ENCODE results near the gene TSPAN31. TPM values are rescaled to one million over a fixed set of nuclear protein-coding genes. Genes with fewer than 3 reads are reported as not detected.
A peak's percentile ranks its signal among the peaks of the same experiment; 100 is the strongest.

The TSPAN31 gene
- polyA plus RNA-seq, 4 donors: 83.5 to 98.6 (median 91.7) TPM

- DNase-seq (ENCODE audit: low read depth in 4 of 4, low spot score in 2 of 4): no peak
Measured at GRCh38 chr12:57735198-57735855, 9.5 kb upstream of the TSPAN31 start.

GRCh38 chr12:57735952-57736740 is 8.7 kb upstream of the TSPAN31 start:
- DNase-seq (ENCODE audit: low read depth in 4 of 4, low spot score in 2 of 4): no peak

GRCh38 chr12:57736741-57737466 is 7.9 kb upstream of the TSPAN31 start:
- no peak for DNase-seq (ENCODE audit: low read depth in 4 of 4, low spot score in 2 of 4)

GRCh38 chr12:57737467-57738460 is 7.1 kb upstream of the TSPAN31 start:
- no peak for DNase-seq (ENCODE audit: low read depth in 4 of 4, low spot score in 2 of 4)

GRCh38 chr12:57738661-57739237 is 6.1 kb upstream of the TSPAN31 start, which contains the start of gene AGAP2:
AGAP2 (minus strand) TSS chr12:57738742; CDS start chr12:57738246, 496 bp downstream.
- DNase-seq (ENCODE audit: low read depth in 4 of 4, low spot score in 2 of 4): no peak

- no peak for DNase-seq (ENCODE audit: low read depth in 4 of 4, low spot score in 2 of 4)
Measured at GRCh38 chr12:57739387-57739786, 5.5 kb upstream of the TSPAN31 start.

GRCh38 chr12:57739914-57740538 is 4.8 kb upstream of the TSPAN31 start:
- DNase-seq (ENCODE audit: low read depth in 4 of 4, low spot score in 2 of 4): no peak

- DNase-seq (ENCODE audit: low read depth in 4 of 4, low spot score in 2 of 4): no peak
Measured at GRCh38 chr12:57740656-57741412, 4.0 kb upstream of the TSPAN31 start.

- no peak for DNase-seq (ENCODE audit: low read depth in 4 of 4, low spot score in 2 of 4)
Measured at GRCh38 chr12:57741413-57741789, 3.4 kb upstream of the TSPAN31 start.

GRCh38 chr12:57741844-57742738 is 2.7 kb upstream of the TSPAN31 start:
- DNase-seq (ENCODE audit: low read depth in 4 of 4, low spot score in 2 of 4): no peak

- no peak for DNase-seq (ENCODE audit: low read depth in 4 of 4, low spot score in 2 of 4)
Measured at GRCh38 chr12:57743769-57744168, 1.1 kb upstream of the TSPAN31 start.

- peak in 1 of 4 donors; percentile 75 for DNase-seq (ENCODE audit: low read depth in 4 of 4, low spot score in 2 of 4)
Measured at GRCh38 chr12:57744194-57744776, 554 bp upstream of the TSPAN31 start.

- DNase-seq (ENCODE audit: low read depth in 4 of 4, low spot score in 2 of 4): no peak
Measured at GRCh38 chr12:57745485-57745881, 644 bp downstream of the TSPAN31 start.

- no peak for DNase-seq (ENCODE audit: low read depth in 4 of 4, low spot score in 2 of 4)
Measured at GRCh38 chr12:57746025-57746424, 1.2 kb downstream of the TSPAN31 start.

- DNase-seq (ENCODE audit: low read depth in 4 of 4, low spot score in 2 of 4): no peak
Measured at GRCh38 chr12:57749061-57749460, 4.2 kb downstream of the TSPAN31 start.

- no peak for DNase-seq (ENCODE audit: low read depth in 4 of 4, low spot score in 2 of 4)
Measured at GRCh38 chr12:57750561-57751431, 6.0 kb downstream of the TSPAN31 start.

Measured in left renal cortex interstitium (tissue), 4 donors.